ENCODE measurements around the gene BIRC7.

The BIRC7 gene

DNA sequence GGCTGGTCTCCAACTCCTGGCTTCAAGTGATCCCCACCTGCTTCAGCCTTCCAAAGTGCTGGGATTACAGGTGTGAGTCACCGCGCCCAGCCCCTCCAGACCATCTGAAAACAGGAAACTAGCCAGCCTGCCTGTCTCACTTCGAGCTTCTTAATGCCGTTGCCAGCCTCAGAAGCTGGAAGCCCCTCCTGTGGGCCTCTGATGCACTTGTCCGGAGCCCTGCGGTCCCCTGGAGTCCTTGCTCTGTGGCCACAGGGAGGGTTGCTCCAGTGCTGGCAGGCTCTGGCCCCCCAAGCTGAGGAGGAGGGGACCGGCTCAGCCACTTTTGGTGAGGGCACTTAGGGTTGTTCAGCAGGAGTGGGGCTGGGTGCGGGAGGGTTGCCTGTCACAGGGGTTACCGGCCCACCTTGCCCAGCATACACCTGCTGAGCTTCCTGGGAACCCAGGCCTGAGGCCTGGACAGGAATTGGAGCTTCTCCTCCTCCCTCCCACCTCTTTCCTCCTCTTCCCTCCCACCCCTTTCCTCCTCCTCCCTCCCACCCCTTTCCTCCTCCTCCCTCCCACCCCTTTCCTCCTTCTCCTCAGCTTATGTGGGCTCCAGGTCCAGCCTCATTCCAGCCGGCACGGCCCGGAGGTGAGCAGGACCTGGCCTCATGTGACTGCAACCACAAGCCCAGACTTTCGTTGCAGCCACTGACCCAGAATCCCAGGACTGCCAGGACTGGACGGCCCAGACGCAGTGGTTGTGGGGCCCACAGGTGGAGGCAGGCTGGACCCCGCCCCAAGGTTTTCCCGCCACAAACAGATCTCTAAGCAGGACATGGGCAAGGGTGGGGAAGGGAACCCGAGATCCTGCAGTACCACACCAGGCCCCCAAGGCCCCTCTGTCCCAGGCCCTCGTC is 9.4 kb upstream of the BIRC7 start:
- no peak for DNase-seq

DNA sequence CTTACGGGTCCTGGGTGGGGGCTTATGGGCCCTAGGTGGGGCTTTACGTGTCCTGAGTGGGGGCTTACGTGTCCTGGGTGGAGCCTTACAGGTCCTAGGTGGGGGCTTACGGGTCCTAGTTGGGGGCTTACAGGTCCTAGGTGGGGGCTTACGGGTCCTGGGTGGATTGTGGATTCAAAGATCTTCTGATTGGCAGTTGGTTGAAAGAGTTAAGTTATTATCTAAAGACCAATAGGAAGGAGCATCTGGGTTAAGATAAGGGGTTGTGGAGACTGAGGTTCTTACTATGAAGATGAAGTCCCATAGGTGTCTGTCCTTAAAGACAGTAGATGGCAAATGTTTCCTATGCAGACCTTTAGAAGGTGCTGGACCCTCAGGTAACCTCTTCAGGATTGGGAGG is 8.4 kb upstream of the BIRC7 start:
- no peak for DNase-seq

DNA sequence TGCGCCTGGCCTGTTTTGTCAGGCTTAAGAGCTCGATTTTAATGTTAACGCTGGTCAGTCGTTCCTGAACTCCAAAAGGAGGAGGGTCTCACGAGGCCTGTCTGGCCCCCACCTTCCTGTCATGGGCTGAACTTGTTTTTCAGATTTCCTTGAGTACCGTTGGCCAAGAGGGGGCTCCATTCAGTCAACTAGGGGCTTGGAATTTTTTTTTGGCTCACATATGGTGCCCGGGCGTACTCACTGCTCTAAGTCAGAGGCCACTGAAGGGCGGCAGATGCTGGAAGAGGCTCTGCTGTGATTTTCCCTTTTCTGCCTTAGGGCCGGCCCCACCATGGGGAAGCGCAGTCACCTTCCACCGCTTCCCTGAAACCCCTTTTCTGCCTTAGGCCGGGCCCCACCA is 6.9 kb upstream of the BIRC7 start:
- DNase-seq: no peak

- no peak for DNase-seq
Measured at GRCh38 chr20:63230800-63231268, 4.9 kb upstream of the BIRC7 start.

DNA sequence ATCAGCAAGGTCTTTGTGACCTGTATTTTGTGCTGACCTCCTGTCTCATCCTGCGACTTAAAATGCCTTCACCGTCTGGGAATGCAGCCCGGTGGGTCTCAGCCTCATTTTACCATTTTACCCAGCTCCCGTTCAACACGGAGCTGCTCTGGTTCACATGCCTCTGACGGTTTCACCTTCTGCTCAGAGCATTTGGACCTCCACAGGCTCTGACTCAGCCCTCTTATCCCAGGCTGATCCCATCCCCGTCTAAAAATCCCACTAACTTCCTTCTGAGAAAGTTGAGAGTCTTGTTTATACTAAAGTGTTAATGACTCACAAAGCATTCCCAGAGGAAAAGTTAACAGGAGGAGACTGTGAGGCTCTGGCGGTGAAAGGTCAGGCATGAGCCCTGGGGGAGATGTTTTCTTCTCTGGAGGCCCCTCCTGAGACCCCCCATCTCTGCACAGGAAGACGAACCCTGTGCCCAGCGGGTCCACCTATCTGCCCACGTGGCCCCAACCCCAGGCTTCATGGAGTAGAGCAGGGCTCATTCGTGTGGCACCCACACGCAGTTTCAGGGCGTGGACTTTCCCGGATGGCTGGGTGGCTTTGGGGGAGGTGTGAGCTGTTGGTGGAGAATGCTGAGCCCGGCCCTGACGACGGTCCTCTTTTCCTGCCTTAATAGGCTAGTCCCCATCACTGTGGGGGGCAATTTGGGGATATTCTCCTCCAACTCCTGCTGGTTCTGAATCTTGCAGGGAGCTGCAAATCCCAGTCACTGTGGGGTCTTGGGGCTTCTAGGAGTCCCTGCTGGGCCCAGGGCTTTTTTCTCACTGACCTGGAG is 3.3 kb upstream of the BIRC7 start:
- no peak for DNase-seq

- no peak for DNase-seq
Measured at GRCh38 chr20:63233061-63233344, 2.7 kb upstream of the BIRC7 start.

- no peak for DNase-seq
Measured at GRCh38 chr20:63233924-63234323, 1.8 kb upstream of the BIRC7 start.

DNA sequence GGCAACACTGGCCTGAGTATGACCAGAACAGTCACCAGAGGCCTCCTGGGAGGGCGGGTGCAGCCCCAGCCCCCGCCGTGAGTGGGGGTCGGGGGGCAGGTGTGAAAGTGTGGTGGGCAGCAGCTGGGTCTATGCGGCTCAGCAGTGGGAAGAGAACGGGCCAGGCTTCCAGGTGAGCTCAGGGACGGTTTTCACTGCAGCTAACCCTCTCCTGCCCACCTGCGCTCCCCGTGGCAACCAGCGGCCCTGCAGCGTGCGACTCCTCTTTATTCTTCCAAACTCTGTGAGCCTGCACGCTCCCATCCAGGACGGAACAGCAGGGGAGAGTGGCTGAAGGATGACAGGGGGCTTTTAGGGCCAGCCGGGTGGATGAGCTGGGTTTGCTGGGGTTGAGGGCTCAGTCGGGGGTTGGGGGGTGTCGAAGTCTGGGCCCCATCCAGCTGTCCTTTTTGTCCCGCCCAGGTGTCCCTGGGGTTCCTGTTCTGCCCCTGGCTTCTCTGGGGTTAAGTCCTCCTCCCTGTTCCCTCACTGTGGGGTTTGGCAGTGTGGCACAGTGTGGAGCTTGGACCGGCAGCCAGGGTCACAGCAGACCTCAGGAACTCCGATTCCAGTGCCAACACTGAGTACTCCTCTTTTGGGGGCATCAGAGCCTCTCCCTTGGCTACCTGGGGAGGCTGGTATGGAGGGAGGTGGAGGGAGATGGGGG is 859 bp upstream of the BIRC7 start:
- DNase-seq: no peak

DNA sequence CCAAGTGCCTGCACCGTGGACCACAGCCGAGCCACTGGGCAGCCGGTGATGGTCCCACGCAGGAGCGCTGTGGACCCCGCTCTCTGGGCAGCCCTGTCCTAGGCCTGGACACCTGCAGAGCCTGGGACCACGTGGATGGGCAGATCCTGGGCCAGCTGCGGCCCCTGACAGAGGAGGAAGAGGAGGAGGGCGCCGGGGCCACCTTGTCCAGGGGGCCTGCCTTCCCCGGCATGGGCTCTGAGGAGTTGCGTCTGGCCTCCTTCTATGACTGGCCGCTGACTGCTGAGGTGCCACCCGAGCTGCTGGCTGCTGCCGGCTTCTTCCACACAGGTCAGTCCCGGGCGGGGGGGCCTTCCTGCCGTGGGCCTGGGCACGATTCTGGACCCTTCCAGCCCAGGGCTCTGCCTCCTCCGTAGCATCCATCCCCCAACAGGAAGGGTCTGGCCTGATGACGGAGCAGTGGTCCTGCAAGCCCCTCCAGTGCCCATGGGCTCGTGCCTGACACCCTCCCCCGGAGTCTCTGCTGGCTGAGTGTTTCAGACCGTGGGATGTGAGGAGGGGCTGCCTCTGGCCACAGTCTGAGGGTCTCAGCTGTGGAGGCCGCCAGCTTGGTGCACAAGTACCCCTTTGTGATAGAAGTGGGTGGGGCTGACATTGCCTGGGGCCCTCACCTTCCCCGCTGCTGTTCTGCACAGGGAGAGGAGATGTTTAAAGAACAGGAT is 572 bp downstream of the BIRC7 start:
- no peak for DNase-seq

DNA sequence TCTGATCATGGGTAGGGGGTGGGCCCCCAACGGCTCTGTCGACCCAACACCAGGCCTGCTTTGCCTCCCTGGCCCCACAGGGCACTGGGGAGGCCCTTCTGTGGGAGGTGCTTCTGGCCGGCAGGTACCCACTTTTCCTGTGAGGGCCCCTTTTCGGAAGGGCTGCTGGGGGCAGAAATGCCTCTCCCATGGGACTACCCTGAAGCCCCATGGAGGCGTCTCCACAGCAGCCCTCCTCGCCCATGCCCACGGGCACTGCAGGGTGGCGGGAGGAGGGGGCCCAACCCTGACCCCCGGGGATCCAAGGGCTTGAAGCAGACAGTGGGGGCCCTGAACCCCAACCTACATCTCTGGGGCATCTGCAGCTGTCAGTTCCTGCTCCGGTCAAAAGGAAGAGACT is 2.3 kb downstream of the BIRC7 start:
- no peak for DNase-seq

DNA sequence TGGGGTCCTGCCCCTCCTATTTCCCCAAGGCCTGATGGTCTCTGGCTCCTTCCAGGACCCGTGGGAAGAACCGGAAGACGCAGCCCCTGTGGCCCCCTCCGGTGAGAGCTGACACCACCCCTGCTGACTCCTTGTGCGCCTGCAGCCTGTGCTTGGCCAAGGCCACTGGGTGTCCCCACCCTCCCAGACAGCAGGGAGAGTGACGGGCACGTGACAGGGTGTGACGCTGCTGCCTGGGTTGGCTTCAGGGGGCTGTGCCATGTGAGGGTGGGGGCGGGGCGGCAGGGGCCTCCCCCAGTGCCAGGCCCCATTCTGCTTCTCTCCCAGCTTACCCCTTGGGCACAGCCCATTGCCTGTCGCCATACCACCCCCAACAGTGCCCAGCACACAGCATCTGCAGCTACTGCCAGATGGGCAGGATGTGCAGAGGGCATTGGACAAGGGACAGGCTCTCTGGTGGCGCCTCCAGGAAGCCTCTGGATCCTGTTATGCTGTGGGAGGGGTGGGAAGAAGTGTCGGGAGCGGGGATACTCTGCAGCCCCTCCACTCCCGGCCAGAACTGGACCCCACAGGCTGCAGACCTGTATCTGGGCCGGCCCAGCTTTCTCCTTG is 2.9 kb downstream of the BIRC7 start:
- no peak for DNase-seq

DNA sequence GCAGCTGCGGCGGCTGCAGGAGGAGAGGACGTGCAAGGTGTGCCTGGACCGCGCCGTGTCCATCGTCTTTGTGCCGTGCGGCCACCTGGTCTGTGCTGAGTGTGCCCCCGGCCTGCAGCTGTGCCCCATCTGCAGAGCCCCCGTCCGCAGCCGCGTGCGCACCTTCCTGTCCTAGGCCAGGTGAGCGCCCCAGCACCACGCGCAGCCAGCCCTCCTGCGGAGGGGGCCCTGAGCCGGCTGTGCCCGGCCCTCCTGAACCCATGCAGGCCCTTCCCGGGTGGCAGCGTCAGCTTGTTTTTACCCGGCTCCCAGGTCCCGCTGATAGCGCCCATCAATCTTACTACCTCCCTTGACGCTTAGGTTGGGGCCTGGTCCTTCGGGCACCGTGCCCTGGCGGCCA is 3.7 kb downstream of the BIRC7 start:
- DNase-seq: no peak

- DNase-seq: no peak
Measured at GRCh38 chr20:63240004-63240403, 4.3 kb downstream of the BIRC7 start.

GRCh38 chr20:63241272-63241671 is 5.6 kb downstream of the BIRC7 start:
- no peak for DNase-seq

GRCh38 chr20:63242736-63243135 is 7.0 kb downstream of the BIRC7 start:
- no peak for DNase-seq

GRCh38 chr20:63243604-63244247 is 8.0 kb downstream of the BIRC7 start:
- DNase-seq: no peak

- DNase-seq: no peak
Measured at GRCh38 chr20:63244468-63244867, 8.8 kb downstream of the BIRC7 start.

DNA sequence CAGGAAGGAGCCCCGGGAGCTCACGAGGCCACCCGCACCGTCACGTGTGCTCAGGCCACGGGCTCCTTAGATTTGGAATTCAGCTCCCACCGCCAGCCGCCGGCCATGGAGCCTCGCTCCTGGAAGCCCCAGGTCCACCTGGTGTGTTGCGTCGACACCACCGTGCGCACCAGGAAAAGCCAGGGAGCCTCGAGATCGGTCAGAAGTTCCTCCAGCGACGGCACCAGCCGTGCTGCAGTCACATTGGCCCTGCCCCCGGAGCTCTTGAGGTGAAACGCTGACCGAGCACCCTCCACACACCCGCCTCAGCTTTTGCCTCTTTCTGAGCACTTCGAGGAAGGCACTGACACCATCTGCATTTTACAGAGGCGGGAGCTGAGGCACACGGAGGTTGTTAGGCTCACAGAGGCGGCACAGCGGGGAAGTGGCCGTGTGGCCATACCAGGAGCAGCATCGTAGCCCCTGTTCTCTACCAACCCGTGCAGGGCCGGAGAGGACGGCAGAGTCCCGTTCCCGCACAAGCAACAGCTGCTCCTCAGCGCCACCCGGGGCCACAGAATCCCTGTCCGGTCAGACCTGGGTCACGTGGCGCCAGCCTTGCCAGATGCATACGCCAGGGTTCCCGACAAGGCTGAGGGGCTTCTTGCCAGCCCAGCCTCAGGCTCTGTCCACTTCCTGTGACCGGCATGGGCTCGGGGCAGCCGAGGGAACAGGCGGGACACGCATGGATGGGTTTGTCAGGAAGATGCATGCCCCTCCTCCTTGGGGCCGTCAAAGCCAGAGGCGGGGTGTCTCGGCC is 11.0 kb downstream of the BIRC7 start:
- DNase-seq: no peak

DNA sequence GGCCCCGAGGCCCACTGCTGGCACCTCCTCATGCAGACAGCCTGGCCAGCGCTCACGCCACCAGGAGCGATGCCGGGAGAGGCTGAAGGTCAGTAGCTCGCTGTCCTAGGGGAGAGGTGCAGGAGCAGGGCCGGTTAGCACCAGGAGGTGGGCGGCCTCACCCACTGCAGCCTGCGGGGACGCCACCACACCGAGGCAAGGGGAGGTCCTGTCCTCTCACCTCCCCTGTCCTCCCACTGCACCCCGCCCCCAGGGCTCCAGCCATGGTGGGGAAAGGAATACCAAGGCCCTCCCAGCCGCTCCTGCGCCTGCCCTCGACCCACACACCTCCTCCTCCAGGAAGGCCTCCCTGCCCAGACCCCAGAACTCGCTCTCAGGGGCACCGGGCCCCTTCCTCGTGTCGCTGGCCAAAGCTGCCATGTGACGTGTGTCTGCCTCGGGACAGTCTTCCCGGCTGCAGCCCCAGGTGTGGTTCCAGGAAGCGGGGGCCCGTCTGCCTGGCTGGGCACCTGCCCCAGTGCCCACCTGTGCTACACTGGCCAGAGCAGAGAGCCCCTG is 12.0 kb downstream of the BIRC7 start:
- no peak for DNase-seq

DNA sequence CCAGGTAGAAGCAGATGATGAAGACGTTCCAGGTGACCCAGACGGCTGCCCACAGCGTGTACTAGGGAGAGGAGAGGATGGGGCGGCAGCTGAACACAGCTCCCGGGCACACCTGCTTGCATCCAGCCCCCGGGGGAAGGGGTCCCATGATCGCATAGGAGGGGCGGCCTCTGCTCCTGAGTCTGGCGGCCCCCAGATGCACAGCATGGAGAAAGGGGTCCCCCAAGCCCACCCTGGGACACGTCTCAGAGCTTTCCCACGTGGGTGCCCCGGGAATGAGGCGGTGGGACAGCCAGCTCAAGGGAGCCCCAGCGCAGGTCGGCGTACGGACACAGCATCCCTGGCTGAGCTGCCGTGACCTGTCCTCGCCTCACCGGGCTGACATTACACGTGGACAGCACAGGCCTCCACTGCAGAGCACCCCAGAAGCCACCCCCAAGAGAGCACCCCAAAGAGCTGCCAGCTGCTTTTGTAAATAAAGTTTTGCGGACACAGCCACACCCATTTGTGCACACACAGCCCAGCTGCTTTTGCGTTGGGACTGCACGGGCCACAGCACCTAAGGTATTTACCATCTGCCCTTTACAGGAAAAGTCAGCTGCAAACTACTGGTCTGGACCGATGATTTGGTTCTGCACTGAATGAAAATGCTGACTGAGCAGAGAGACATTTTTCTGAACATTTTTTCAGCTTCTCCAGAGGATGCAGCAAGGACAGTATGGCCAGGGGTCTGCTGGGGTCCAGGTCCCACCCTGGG is 13.3 kb downstream of the BIRC7 start:
- no peak for DNase-seq
